ENCODE measurements around the gene IBTK. TPM values are rescaled to one million over a fixed set of nuclear protein-coding genes. Genes with fewer than 3 reads are reported as not detected.

The IBTK gene
- total RNA-seq, 1 experiment from 2014 or later, result 17.1 TPM

- H3K9ac ChIP-seq (ENCODE audit: extremely low read depth, insufficient read length, low read length), result peak overlapping the region; percentile 78
- no peaks in the 10 kb centered on the region for H3K27me3 Mint-ChIP-seq (ENCODE audit: low read depth)
- DNase-seq, result peak; percentile 72
These were observed 591 bp downstream of the IBTK start for GRCh38 chr6:82246802-82247504.

More at GRCh38 chr6:82246802-82247504, 591 bp downstream of the IBTK start:
- Histone ChIP-seq H3K27ac (ENCODE audit: insufficient read length, low read depth, low read length) (no peak overlapping the region), H3K4me1 (ENCODE audit: insufficient read depth, low read length) (peaks cover 4% of the 10 kb centered on the region; the same call in 1 of the 2 replicates), H3K18ac (ENCODE audit: insufficient read length, low read depth, low read length) (peak overlapping the region; percentile 77), H3K56ac (ENCODE audit: insufficient read length, low read depth, low read length) (no peak overlapping the region), H2AFZ (ENCODE audit: low read length) (peak overlapping the region; percentile 34), H4K91ac (ENCODE audit: insufficient read length, low read depth, low read length) (no peak overlapping the region), H4K20me1 (ENCODE audit: control insufficient read depth, insufficient read depth, insufficient read length) (no peaks in the 10 kb centered on the region), H3K23ac (ENCODE audit: insufficient read length, low read depth, low read length) (no peak overlapping the region), H3K23me2 (ENCODE audit: insufficient read length, low read depth, low read length, poor library complexity, severe bottlenecking) (peaks cover 10% of the 10 kb centered on the region), H3K4me2 (ENCODE audit: insufficient read depth, insufficient read length, low read length) (peak overlapping the region; percentile 78), H4K8ac (replicated peaks; ENCODE audit: insufficient read length, low read depth, low read length) (no peak overlapping the region), H2AK5ac (ENCODE audit: insufficient read length, low read length) (no peak overlapping the region), H2BK5ac (ENCODE audit: insufficient read length, low read length) (no peak overlapping the region), H3K9me3 (ENCODE audit: control insufficient read depth, low read depth, low read length) (no peaks in the 10 kb centered on the region), H2BK120ac (ENCODE audit: low read depth, low read length, poor library complexity, severe bottlenecking) (peak overlapping the region; percentile 75), H3T11ph (ENCODE audit: low read length) (no peak overlapping the region), H3K4ac (ENCODE audit: low read depth, low read length) (no peak overlapping the region), H2BK12ac (ENCODE audit: insufficient read length, low read depth, low read length) (no peak overlapping the region), H3K79me2 (ENCODE audit: insufficient read depth, low read length) (peaks cover 10% of the 10 kb centered on the region; the same call in 1 of the 2 replicates), H4K5ac (ENCODE audit: insufficient read length, low read depth, low read length) (no peak overlapping the region), H2BK15ac (ENCODE audit: low read depth, low read length) (no peak overlapping the region), H3K27me3 (ENCODE audit: insufficient read depth, low read length) (no peaks in the 10 kb centered on the region), H2BK20ac (ENCODE audit: low read depth, low read length, poor library complexity, severe bottlenecking) (no peak overlapping the region), H3K79me1 (ENCODE audit: insufficient read depth, low read depth, low read length, poor library complexity, severe bottlenecking) (peaks cover 2% of the 10 kb centered on the region), H3K14ac (ENCODE audit: insufficient read depth, low read length) (peak overlapping the region; percentile 86)
- Mint-ChIP-seq H3K36me3 (ENCODE audit: insufficient read depth in 1 of 3, low read depth in 3 of 3) (peaks cover 5 to 27% (median 5%) of the 10 kb centered on the region in 3 experiments; a peak in 5 of 7 replicates), H3K4me1 (peaks cover 26 to 27% of the 10 kb centered on the region in 2 experiments), H3K27ac (peak overlapping the region; percentile 93 to 97 (median 96); a peak in 6 of 7 replicates), H3K9me3 (0 out of 5 replicates have a peak, but pooled peaks cover 0 to 3% of the 10 kb centered on the region in 2 experiments), H3K4me3 (peak overlapping the region; percentile 93 to 97)
- TF ChIP-seq, protein P1, sequence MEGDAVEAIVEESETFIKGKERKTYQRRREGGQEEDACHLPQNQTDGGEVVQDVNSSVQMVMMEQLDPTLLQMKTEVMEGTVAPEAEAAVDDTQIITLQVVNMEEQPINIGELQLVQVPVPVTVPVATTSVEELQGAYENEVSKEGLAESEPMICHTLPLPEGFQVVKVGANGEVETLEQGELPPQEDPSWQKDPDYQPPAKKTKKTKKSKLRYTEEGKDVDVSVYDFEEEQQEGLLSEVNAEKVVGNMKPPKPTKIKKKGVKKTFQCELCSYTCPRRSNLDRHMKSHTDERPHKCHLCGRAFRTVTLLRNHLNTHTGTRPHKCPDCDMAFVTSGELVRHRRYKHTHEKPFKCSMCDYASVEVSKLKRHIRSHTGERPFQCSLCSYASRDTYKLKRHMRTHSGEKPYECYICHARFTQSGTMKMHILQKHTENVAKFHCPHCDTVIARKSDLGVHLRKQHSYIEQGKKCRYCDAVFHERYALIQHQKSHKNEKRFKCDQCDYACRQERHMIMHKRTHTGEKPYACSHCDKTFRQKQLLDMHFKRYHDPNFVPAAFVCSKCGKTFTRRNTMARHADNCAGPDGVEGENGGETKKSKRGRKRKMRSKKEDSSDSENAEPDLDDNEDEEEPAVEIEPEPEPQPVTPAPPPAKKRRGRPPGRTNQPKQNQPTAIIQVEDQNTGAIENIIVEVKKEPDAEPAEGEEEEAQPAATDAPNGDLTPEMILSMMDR (conservative IDR thresholded peaks at IDR 0.05), result no peak
- WGBS (ENCODE audit: extremely low coverage, insufficient read length, low lambda C conversion rate), result no CpG with 5 or more reads among the region's 32 CpGs

Data from H9 (cell line).